Right lobe of liver (tissue), 4 donors: ENCODE measurements around the gene MAST4.

ENCODE experiments used
- POLR2A ChIP-seq: fragments of 450-650 bp; IDR thresholded peaks from one replicate; pipeline ENCODE4 v1.6.1; 2017; ENCODE audit warnings: antibody characterized with exemption, mild to moderate bottlenecking
- TF ChIP-seq, protein P1 (sequence below), 4 donors: fragments of 200-600 bp in 3 of 4; fragments of 450-650 bp in 1 of 4; IDR thresholded peaks; one replicate each; pipeline versions ENCODE4 v1.5.1 to v1.8.0; 2016 to 2022; ENCODE audit warnings: antibody characterized with exemption in 4 of 4, mild to moderate bottlenecking in 2 of 4
- donor health status: DM: no; HTN: no; CAD: no.
- donor health status: DM: no; HTN: no; CAD: no.
- donor health status: DM: no; HTN: yes; CAD: no.

DNA sequence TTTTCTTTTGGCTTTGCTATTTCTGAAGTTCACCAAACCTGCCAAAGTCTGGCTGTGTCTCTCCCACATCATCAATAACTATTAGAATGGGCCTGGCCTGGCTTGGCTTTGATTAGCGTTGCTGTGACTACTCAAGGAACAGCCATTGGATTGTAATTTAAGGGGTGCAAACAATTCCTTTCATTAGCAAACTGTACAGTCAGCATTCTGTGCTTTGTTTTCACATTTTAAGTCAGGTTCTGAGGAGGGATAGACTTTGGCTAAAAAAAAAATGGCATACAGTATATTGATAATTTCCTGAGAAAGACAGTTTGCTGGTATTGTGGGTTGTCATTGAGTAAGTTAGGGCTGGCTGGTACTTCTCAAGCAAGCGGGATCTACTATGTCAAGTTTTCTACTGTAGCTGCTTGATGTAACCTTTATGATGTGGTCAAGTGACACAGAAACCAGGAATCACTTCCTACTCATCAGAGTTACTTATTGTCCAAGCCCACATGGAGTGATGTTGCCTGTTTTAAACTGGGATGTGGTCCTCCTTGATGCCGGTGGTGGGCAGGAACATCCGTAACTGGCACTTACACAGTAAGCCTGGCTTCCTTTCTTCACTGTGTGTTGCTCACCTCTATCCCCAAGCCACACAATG is 439.0 kb downstream of the MAST4 start:
- TF ChIP-seq, protein P1, sequence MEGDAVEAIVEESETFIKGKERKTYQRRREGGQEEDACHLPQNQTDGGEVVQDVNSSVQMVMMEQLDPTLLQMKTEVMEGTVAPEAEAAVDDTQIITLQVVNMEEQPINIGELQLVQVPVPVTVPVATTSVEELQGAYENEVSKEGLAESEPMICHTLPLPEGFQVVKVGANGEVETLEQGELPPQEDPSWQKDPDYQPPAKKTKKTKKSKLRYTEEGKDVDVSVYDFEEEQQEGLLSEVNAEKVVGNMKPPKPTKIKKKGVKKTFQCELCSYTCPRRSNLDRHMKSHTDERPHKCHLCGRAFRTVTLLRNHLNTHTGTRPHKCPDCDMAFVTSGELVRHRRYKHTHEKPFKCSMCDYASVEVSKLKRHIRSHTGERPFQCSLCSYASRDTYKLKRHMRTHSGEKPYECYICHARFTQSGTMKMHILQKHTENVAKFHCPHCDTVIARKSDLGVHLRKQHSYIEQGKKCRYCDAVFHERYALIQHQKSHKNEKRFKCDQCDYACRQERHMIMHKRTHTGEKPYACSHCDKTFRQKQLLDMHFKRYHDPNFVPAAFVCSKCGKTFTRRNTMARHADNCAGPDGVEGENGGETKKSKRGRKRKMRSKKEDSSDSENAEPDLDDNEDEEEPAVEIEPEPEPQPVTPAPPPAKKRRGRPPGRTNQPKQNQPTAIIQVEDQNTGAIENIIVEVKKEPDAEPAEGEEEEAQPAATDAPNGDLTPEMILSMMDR (IDR thresholded peaks at IDR 0.05) = no peak
- TF ChIP-seq POLR2A = no peak
